GM12892 (cell line): Measurements from ENCODE around the gene PTAFR.
A peak's percentile ranks its signal among the peaks of the same experiment; 100 is the strongest.
"Not testable (repeated sequence)": the region's sequence is repeated elsewhere in the genome, so short reads cannot be mapped to it uniquely, and the experiment has no call there.

Experiments
- DNase-seq: peaks from one replicate; pipeline ENCODE4 v3.0.0; 2011; ENCODE audit not compliant: insufficient read length
- FAIRE-seq: peaks from 2 replicates; lab custom pipeline; 2011; peaks lifted over from hg19 to GRCh38; lab: Jason Lieb, UNC
- POLR2A ChIP-seq: IDR thresholded peaks from 2 replicates; pipeline ENCODE4 v1.6.1; 2011; ENCODE audit warnings: low read depth, low read length, control low read depth
- POLR2AphosphoS5 ChIP-seq: IDR thresholded peaks from 2 replicates; pipeline ENCODE4 v1.6.1; 2011; ENCODE audit warnings: low read depth, low read length, control low read depth
- TAF1 ChIP-seq: IDR thresholded peaks from 2 replicates; pipeline ENCODE4 v1.6.1; 2011; ENCODE audit warnings: low read depth, mild to moderate bottlenecking, control low read depth, low read length, borderline replicate concordance

PTAFR gene

GRCh38 chr1:28154078-28154594 is 22.4 kb downstream of the PTAFR start:
- no peak for TF ChIP-seq POLR2AphosphoS5
- no peak for TF ChIP-seq TAF1
- no peak for TF ChIP-seq POLR2A
- FAIRE-seq, result no peak
- DNase-seq, result no peak

DNA sequence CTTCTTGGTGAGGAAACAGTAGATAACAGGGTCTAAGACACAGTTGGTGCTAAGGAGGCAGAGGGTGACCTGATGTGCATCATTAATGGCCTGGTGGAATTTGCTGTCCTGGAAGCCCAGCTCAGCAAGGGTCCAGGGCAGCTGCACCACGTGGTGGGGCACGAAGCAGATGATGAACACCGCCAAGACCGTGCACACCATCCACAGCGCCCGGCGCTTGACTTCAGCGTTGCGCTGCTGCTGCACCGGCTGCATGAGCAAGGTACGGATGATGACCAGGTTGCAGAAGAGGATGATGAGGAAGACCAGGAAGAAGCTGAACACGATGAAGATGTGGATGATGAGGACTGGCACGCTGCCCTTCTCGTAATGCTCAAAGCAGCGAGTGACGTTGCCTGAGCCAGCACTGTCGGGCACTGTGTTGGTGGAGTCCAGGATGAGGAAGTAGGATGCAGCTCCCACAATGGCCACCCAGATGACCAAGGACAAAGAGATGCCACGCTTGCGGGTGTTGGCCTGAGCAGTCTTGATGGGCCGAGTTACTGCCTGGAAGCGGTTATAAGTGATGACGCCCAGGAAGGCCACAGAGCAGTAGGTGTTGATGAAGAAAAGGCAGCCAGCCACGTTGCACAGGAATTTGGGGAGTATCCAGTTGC is 26.2 kb downstream of the PTAFR start:
- DNase-seq (no peak), FAIRE-seq (no peak)
- no peak for TF ChIP-seq POLR2A
- TF ChIP-seq POLR2AphosphoS5, result no peak
- TF ChIP-seq TAF1, result no peak

DNA sequence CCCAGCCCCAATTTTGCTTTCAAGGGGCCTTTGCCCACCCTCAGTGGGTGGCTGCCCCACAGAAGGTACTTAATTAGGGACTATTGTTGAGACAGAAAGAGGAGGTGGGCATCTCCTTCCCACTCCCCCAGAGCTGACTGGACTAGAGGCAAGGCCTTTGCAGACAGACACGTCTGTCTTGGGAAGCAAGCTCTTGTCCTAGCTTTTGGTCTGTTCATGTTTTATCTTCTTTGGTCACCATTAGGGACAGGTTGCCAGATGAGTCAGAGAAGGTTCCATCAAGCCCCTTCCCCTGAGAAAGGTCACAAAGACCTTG is 27.7 kb downstream of the PTAFR start:
- TF ChIP-seq POLR2A (no peak), TAF1 (no peak), POLR2AphosphoS5 (no peak)
- DNase-seq (no peak), FAIRE-seq (no peak)

DNA sequence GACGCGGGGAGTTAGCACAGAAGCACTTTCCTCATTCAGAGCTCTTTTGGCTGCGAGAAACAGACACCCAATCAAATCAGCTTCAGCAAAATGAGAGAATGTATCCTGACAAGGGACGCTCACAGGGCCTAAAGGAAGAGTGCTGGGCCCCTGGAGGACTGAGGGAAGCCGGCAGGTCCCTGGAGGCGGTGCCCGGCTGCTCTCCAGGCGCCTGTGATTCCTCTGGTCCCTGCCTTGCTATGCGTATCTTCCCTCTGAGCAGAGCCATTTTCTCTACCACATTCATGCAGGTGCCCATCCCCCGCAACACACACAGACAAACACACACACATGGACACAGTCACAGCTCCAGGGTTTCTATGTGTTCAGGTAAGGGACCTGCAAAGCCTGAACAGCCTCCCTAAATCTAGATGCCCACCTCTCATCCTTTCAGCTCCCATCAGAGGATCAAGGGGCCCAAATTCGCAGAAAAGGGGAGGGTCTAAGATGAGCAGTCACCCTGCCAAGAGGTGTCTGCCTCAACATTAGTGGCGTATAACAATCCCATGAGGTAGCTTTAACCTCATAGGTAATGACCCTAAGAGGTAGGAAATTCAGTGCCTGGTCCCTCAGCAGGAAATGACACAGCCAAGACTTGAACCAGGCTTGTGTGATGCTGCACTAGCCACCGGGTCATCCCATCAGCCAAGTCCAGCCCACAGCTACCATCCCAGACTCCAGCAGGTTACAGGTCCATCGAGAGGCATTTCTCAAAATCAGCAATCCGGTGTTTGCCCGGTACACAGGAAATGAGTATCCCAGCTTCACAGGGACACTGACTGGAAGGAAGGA is 29.0 kb downstream of the PTAFR start:
- DNase-seq (no peak), FAIRE-seq (no peak)
- no peak; the same call in 1 of the 2 replicates for TF ChIP-seq POLR2AphosphoS5
- no peak for TF ChIP-seq TAF1
- TF ChIP-seq POLR2A, result no peak

- TF ChIP-seq TAF1 (no peak), POLR2AphosphoS5 (no peak), POLR2A (no peak)
- FAIRE-seq (peak; percentile 40), DNase-seq (no peak)
Measured at GRCh38 chr1:28145728-28146127, 30.8 kb downstream of the PTAFR start.

- FAIRE-seq, result peak; percentile 98
- peak; percentile 46; the same call in 1 of the 2 replicates for TF ChIP-seq POLR2AphosphoS5
- no peak for TF ChIP-seq TAF1
- TF ChIP-seq POLR2A, result 0 out of 2 replicates have a peak, but pooled peaks have one; percentile 34
- no peak for DNase-seq
Measured at GRCh38 chr1:28144203-28145135, 32.0 kb downstream of the PTAFR start.

DNA sequence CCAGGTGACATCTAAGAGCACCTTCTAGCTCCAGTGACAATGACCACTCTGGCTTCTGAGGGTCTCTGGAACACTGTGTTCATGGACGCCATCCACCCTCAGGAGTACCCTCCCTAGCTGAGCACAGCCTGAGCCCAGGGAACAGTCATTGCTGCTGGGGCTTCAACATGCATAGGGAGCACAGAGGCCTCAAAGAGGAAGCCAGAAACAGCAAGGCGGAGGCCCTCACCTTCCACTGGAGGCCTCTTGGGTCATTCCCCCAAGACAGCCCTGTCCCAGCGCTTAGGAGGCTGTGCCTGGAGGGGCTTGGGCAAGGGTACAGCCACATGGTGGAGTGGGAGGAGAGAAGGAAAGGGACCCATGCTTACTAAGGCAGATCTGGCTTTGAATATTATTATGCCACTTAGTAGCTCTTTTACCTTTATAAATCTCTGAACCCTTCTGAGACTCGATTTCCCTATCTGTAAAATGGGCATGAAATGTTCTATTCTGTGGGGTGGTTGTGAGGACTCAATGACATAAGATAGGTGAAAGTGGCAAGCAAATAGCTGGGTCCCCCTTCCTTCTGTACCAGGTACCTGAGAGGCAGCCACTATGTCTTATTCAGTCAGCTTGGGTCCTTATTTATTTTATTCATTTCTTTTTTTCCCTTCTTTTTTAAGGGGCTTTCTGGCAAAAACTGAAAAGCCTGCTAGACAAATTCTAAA is 32.8 kb downstream of the PTAFR start:
- DNase-seq, result no peak
- TF ChIP-seq POLR2AphosphoS5 (no peak), POLR2A (no peak), TAF1 (no peak)
- FAIRE-seq, result peak; percentile 5

DNA sequence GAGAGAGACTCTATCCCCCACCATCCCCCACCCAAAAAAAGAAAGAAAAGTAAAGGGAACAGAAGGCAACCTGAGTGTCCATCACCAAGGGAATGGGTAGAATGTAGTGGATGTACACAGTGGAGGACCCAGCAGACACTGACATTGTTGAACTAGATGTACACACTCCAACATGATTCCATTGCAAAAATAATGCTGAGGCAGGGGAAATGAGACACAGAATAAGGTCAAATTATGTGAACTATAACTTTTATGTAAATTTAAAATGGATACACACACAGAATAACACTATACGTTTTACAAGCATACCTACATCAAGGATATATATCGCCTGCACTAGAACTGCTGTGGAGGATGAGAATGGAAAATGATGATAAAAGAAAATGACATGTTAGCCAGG is 34.8 kb downstream of the PTAFR start:
- no peak for TF ChIP-seq POLR2AphosphoS5
- TF ChIP-seq POLR2A, result no peak
- TF ChIP-seq TAF1, result no peak
- FAIRE-seq (no peak), DNase-seq (no peak)

- DNase-seq, FAIRE-seq: not testable (repeated sequence)
Measured at GRCh38 chr1:28139866-28140265, 36.6 kb downstream of the PTAFR start.

DNA sequence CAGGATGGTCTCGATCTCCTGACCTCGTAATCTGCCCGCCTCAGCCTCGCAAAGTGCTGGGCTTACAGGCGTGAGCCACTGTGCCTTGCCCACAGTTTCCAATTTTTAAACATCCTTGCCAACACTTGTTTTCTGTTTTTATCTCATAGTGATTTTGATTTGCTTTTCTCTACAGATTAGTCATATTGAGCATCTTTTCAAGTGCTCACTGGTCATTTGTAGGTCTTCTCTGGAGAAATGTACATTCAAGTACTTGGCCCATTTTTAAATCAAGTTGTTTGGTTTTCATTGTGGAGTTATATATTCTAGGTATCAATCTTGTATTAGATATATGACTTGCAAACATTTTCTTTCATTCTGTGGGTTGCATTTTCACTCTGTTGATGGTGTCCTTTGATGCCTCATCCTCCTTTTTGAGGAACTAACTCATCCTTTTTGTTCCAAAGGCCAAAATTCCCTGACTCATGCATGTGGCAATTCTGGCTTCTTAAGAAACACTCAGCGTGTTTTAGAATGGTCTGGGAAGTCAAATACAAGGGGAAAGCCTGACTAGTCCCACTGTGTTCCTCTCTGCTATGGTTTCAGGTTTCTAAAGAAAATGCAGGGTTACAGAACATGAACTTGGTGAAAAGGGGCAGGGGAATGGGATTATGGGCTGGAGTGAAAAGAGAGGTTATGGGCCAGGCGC is 37.3 kb downstream of the PTAFR start:
- no peak for TF ChIP-seq POLR2AphosphoS5
- no peak for TF ChIP-seq POLR2A
- TF ChIP-seq TAF1, result no peak
- FAIRE-seq (no peak), DNase-seq (no peak)
